Ascending aorta (tissue), 2 donors: ENCODE results near the gene SMIM22. TPM values are rescaled to one million over a fixed set of nuclear protein-coding genes. Genes with fewer than 3 reads are reported as not detected.

Experiments
- DNase-seq, 2 donors: peaks; one replicate each; pipeline ENCODE4 v3.0.0-alpha.2; 2019; ENCODE audit warnings: low spot score in 2 of 2
- H3K27ac ChIP-seq, 2 donors: fragments of 200-600 bp; sonication (generic); one replicate each; pipeline ENCODE4 v1.5.1; 2016 to 2017; ENCODE audit warnings: mild to moderate bottlenecking in 1 of 2
- H3K27me3 ChIP-seq: fragments of 200-600 bp; sonication (generic); one replicate; pipeline ENCODE4 v1.5.1; 2017
- H3K36me3 ChIP-seq, 2 donors: fragments of 200-600 bp; sonication (generic); one replicate each; pipeline ENCODE4 v1.5.1; 2016
- H3K4me1 ChIP-seq, 2 donors: fragments of 200-600 bp; sonication (generic); one replicate each; pipeline ENCODE4 v1.5.1; 2016 to 2017; ENCODE audit warnings: mild to moderate bottlenecking in 1 of 2
- H3K4me3 ChIP-seq, 2 donors: fragments of 200-600 bp; sonication (generic); one replicate each; pipeline ENCODE4 v1.5.1; 2016 to 2017; ENCODE audit warnings: mild to moderate bottlenecking in 1 of 2
- H3K9me3 ChIP-seq, 2 donors: fragments of 200-600 bp; sonication (generic); one replicate each; pipeline ENCODE4 v1.5.1; 2016
- intact Hi-C: fragments of 100-400 bp; cut with DNase I; formaldehyde crosslinking; loops from one replicate; pipeline ENCODE4 v1.15.1; 2023
- total RNA-seq: library from RNA; depleted of rRNA; stranded (reverse); fragments of >200 nt; gene quantifications from one replicate; pipeline ENCODE4 v1.1.0, GENCODE V29; 2016
- TF ChIP-seq, protein P1 (sequence below), 3 experiments: fragments of 200-600 bp in 2 of 3; fragments of 450-650 bp in 1 of 3; sonication (generic) in 2 of 3; IDR thresholded peaks; one replicate each; pipeline ENCODE4 v1.5.1; 2016 to 2019; ENCODE audit warnings: antibody characterized with exemption in 3 of 3, mild to moderate bottlenecking in 1 of 3, moderate library complexity in 1 of 3

SMIM22 gene
- total RNA-seq, 1 donor from 2014 or later, result not detected

DNA sequence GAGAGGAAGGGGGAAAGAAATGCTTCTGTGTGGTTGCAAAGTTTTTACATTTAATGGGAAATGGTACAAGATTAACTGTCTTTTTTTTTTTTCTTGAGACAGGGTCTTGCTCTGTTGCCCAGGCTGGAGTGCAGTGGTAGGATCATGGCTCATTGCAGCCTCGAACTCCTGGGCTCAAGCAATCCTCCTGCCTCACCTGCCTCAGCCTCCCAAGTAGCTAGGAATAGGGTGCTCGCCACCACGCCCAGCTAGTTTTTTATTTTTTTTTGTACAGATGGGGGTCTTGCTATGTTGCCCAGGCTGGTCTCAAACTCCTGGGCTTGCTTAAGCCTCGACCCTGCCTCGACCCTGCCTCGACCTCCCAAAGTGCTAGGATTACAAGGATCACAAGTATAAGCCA lies 11.1 kb downstream of the SMIM22 start:
- no peaks in the 10 kb centered on the region for H3K9me3 ChIP-seq
- H3K4me1 ChIP-seq, result peaks cover 3 to 7% of the 10 kb centered on the region in 2 donors
- H3K27me3 ChIP-seq, result no peaks in the 10 kb centered on the region
- peaks cover 37 to 65% of the 10 kb centered on the region in 2 donors for H3K36me3 ChIP-seq
- DNase-seq, result no peak
- H3K4me3 ChIP-seq, result no peak overlapping the region
- intact Hi-C loops, result no loop called here
- TF ChIP-seq, protein P1, sequence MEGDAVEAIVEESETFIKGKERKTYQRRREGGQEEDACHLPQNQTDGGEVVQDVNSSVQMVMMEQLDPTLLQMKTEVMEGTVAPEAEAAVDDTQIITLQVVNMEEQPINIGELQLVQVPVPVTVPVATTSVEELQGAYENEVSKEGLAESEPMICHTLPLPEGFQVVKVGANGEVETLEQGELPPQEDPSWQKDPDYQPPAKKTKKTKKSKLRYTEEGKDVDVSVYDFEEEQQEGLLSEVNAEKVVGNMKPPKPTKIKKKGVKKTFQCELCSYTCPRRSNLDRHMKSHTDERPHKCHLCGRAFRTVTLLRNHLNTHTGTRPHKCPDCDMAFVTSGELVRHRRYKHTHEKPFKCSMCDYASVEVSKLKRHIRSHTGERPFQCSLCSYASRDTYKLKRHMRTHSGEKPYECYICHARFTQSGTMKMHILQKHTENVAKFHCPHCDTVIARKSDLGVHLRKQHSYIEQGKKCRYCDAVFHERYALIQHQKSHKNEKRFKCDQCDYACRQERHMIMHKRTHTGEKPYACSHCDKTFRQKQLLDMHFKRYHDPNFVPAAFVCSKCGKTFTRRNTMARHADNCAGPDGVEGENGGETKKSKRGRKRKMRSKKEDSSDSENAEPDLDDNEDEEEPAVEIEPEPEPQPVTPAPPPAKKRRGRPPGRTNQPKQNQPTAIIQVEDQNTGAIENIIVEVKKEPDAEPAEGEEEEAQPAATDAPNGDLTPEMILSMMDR (IDR thresholded peaks at IDR 0.05), result no peak
- H3K27ac ChIP-seq, result no peak overlapping the region

DNA sequence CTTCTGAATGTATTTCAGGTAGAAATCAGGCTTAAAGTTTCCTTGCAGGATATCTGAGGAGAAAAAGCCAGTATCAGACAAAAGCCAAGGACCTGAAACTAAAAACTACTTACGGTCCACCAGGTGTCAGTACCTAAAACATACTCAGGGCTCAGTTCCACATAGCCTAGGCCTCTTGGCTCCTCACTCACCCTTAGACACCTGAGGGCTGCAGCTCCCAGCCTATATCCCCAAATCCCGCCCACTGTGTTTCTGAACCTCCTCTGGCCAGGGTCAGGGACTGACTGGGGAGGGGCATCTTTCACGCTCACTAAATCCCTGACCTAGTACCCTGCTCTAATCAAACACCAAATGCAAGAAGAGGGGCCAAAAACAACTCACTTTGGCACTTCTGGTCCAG lies 16.1 kb downstream of the SMIM22 start:
- intact Hi-C loops, result no loop called here
- Histone ChIP-seq H3K9me3 (no peaks in the 10 kb centered on the region), H3K4me3 (no peak overlapping the region), H3K27ac (no peak overlapping the region), H3K4me1 (no peaks in the 10 kb centered on the region), H3K27me3 (no peaks in the 10 kb centered on the region), H3K36me3 (peaks cover 68 to 93% of the 10 kb centered on the region in 2 donors)
- no peak for DNase-seq
- TF ChIP-seq, protein P1 (IDR thresholded peaks at IDR 0.05), result no peak

DNA sequence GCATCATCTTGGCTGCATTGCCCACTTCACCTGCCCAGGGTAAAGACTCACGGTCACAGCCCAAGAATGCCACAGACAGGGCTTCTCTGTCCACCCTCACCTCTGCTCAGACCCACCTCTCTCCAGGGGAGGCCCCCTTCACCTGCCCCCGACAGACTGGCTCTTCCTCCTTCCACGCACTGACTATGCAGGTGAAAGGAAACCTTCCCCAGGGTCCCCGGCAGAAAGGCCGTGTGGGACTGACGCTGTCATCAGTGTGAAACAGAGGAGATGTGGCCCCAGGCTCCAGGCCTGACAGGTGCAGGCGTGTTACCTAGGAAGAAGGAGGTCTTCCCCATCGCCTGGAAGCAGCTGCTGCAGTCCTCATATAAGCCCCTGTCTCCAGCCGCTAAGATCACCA lies 16.6 kb downstream of the SMIM22 start:
- H3K9me3 ChIP-seq, result no peaks in the 10 kb centered on the region
- H3K4me1 ChIP-seq, result no peaks in the 10 kb centered on the region
- H3K36me3 ChIP-seq, result peaks cover 70 to 96% of the 10 kb centered on the region in 2 donors
- no peak for DNase-seq
- H3K27ac ChIP-seq, result no peak overlapping the region
- intact Hi-C loops, result no loop called here
- TF ChIP-seq, protein P1 (IDR thresholded peaks at IDR 0.05), result no peak
- no peaks in the 10 kb centered on the region for H3K27me3 ChIP-seq
- no peak overlapping the region for H3K4me3 ChIP-seq

DNA sequence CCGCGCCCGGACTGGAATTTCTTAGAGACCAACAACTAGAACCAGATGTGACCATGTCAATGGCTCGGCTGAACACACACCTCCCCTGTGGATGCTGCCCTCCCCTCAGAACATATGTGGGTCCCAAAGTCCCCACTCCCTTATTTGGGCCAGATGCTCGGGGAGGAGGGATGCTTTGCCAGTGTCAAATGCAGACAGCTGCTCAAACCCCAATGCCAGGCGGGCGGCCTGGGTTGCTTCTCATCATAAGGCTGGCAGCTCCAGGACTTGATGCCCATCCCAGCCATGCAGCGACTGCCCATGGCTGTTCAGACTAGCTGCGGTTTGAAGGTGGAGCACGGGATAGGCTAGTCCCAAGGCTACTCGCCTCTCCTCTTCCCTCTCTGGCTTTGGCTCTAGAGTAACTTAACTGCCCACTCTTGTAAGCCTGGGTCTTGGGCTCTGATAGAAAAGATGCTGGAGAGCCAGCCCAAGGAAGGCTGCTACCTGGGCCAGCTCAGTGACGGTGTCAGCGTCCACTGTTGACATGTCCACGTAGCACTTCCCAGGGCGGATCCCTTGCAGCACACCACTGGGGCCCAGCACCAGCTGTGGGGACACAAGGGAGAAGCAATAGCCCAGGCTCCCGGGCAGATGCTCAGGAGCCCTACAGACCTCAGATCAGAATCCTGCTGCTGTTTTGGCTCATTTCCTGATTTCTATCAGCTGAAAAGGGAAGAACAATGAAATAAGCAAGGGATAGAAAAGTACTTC lies 18.3 kb downstream of the SMIM22 start:
- H3K27me3 ChIP-seq, result no peaks in the 10 kb centered on the region
- H3K27ac ChIP-seq, result no peak overlapping the region
- intact Hi-C loops, result no loop called here
- H3K4me3 ChIP-seq, result no peak overlapping the region
- DNase-seq, result no peak
- TF ChIP-seq, protein P1 (IDR thresholded peaks at IDR 0.05), result no peak
- H3K9me3 ChIP-seq, result no peaks in the 10 kb centered on the region
- no peaks in the 10 kb centered on the region for H3K4me1 ChIP-seq
- H3K36me3 ChIP-seq, result peaks cover 77 to 98% of the 10 kb centered on the region in 2 donors

DNA sequence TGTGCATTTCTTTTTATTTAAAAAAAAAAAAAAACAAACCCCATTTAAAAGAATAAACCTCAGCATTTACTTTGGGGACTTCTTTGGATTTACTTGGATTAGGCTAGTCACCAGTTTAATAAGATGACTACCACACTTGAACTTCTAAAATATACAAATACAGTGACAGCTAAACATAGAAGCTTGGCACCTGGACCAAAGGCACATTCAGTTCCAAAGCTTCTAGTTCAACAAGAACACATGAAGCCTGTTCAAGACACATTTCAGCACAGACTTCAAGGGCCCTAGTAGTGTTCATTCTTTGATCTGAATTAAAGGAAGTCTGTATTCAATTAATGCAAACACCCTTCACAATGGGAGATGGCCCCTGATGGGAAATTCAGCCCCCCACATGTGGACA lies 18.9 kb downstream of the SMIM22 start:
- H3K4me3 ChIP-seq, result no peak overlapping the region
- H3K36me3 ChIP-seq, result peaks cover 83 to 98% of the 10 kb centered on the region in 2 donors
- no peak for DNase-seq
- H3K4me1 ChIP-seq, result no peaks in the 10 kb centered on the region
- intact Hi-C loops, result no loop called here
- no peaks in the 10 kb centered on the region for H3K27me3 ChIP-seq
- TF ChIP-seq, protein P1 (IDR thresholded peaks at IDR 0.05), result no peak
- no peak overlapping the region for H3K27ac ChIP-seq
- H3K9me3 ChIP-seq, result no peaks in the 10 kb centered on the region
